K562 (cell line): ENCODE results near the gene SUPT3H.

Experiments
- CTCF ChIP-seq, 3 experiments: IDR thresholded peaks in 2 of 3; conservative IDR thresholded peaks in 1 of 3; 2 replicates each; pipeline ENCODE4 v1.5.1; 2011 to 2012; ENCODE audit warnings: low read length in 3 of 3, mild to moderate bottlenecking in 3 of 3, control low read depth in 2 of 3, improper control_type of control experiment in 1 of 3, inconsistent platforms in 1 of 3, low read depth in 1 of 3, mixed read lengths in 1 of 3, moderate library complexity in 1 of 3; ENCODE audit not compliant: insufficient read depth in 2 of 3
- EZH2 ChIP-seq: IDR thresholded peaks from 2 replicates; pipeline ENCODE4 v1.6.1; 2012; ENCODE audit warnings: low read depth, mild to moderate bottlenecking, inconsistent platforms, low read length, borderline replicate concordance
- LARP7 ChIP-seq: fragments of 450-650 bp; IDR thresholded peaks from 2 replicates; pipeline ENCODE4 v1.6.1; 2016
- MAFK ChIP-seq: IDR thresholded peaks from 2 replicates; pipeline ENCODE4 v1.6.1; 2011; ENCODE audit warnings: low read length, improper control_type of control experiment
- NCOR1 ChIP-seq: fragments of 450-650 bp; IDR thresholded peaks from 2 replicates; pipeline ENCODE4 v1.6.1; 2016; ENCODE audit warnings: mild to moderate bottlenecking, moderate library complexity
- POLR2AphosphoS2 ChIP-seq: IDR thresholded peaks from 2 replicates; pipeline ENCODE4 v1.6.1; 2012; ENCODE audit warnings: low read length, improper control_type of control experiment
- POLR2AphosphoS5 ChIP-seq: IDR thresholded peaks from 2 replicates; pipeline ENCODE4 v1.6.1; 2011; ENCODE audit warnings: mild to moderate bottlenecking, low read depth, low read length, moderate library complexity; ENCODE audit not compliant: control insufficient read depth, insufficient read depth
- RCOR1 ChIP-seq, 2 experiments: IDR thresholded peaks; 2 replicates each; pipeline ENCODE4 v1.6.1; 2012; ENCODE audit warnings: low read depth in 2 of 2, low read length in 2 of 2, borderline replicate concordance in 1 of 2, improper control_type of control experiment in 1 of 2
- RFX1 ChIP-seq: fragments of 450-650 bp; IDR thresholded peaks from 2 replicates; pipeline ENCODE4 v1.6.1; 2016; ENCODE audit warnings: mild to moderate bottlenecking, moderate library complexity
- USF2 ChIP-seq: sonication (generic); formaldehyde crosslinking; IDR thresholded peaks from 2 replicates; pipeline ENCODE4 v1.5.0; 2020; ENCODE audit warnings: missing genetic modification reagents
- ZNF407 ChIP-seq: fragments of 450-650 bp; IDR thresholded peaks from 2 replicates; pipeline ENCODE4 v1.6.1; 2016; ENCODE audit warnings: low read depth

GRCh38 chr6:45420083-45420908 lies 42.6 kb upstream of the SUPT3H start:
- no peak for TF ChIP-seq POLR2AphosphoS2
- TF ChIP-seq POLR2AphosphoS5: no peak
- no peak for TF ChIP-seq LARP7
- no peak for TF ChIP-seq CTCF (IDR thresholded peaks at IDR 0.05 in 2 of 3, conservative IDR thresholded peaks at IDR 0.05 in 1 of 3; ENCODE audit: insufficient read depth in 2 of 3, low read depth in 1 of 3, low read length in 3 of 3)
- no peak for TF ChIP-seq MAFK
- TF ChIP-seq RFX1: no peak
- no peak for TF ChIP-seq USF2
- TF ChIP-seq ZNF407: no peak
- TF ChIP-seq RCOR1 (IDR thresholded peaks at IDR 0.05; ENCODE audit: borderline replicate concordance in 1 of 2, low read depth in 2 of 2, low read length in 2 of 2): no peak
- no peak; the same call in 1 of the 2 replicates for TF ChIP-seq EZH2
- TF ChIP-seq NCOR1: no peak
